ENCODE measurements around the gene CST6. TPM values are rescaled to one million over a fixed set of nuclear protein-coding genes. Genes with fewer than 3 reads are reported as not detected.

The CST6 gene
- polyA plus RNA-seq, 12 donors = 0.66 to 2.2 (median 0.88) TPM; not detected in 9

DNA sequence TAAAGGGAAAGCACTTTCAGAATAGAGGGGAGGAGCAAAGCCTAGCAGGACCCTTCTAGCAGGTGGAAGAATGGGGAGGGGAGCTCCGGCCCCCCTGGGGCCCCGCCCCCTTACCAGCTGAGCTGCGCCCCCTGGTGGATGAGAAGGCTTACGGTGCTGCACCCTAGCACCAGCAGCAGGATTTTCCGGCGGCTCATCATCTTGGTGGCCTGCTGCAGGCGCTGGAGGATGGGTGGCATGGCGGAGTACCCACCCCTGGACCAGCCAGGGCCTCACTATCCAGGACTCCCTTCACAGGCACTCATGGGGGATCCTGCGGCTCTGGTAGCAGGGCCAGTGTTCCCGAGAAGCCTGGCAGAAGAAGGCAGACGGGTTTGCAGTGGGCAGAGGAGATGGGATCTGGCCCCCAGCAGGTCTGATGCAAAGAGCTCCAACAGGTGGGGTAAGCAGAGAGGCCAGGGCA, 33.4 kb downstream of the CST6 start:
- peak; percentile 70 for DNase-seq

GRCh38 chr11:66046901-66047300, 35.1 kb downstream of the CST6 start:
- DNase-seq = no peak

- DNase-seq = no peak
Observed at GRCh38 chr11:66047541-66048365, 35.9 kb downstream of the CST6 start.

DNA sequence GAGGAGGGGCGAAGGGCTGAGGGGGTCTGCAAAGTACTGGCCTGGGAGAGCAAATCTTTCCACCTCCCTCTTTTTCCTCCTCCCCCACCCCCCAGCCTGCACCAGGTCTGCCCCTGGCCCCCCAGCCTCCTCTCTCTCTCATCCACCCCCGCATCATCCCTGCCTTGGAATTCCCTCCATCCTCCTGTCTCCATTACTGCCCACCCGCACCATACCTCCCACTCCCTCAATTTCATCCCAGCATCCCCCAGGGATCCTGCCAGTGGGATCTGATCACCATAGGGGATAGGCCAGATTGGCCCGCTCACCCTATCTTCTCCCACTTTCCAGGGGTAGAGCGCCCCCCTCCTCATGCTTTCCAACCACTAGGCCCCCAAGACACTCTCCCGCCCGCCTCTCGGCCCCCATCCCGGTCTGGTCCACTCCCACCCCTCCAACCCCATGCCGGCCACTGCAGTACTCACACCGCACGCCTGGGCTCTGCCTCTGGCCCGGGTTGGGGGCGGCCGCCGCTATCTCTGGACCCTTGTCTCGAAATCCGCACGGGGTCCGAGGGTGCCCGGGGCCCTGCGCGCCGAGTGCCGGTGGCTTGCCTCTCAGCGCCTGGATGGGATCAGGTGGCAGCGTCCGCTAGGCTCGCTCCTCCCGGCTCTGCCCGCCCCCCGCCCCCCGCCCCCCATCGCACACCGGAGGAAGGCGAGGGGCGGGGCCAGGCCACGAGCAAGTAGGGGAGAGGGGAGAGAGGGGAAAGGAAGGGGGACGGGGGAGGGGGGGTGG, 36.9 kb downstream of the CST6 start, which contains the start of gene GAL3ST3:
Gene GAL3ST3, minus strand, starts transcription at position 615 of the 777 bp plus-strand sequence. CDS start 3,746 bp downstream, outside the sequence.
- DNase-seq = no peak

GRCh38 chr11:66050581-66051231, 38.9 kb downstream of the CST6 start:
- no peak for DNase-seq

DNA sequence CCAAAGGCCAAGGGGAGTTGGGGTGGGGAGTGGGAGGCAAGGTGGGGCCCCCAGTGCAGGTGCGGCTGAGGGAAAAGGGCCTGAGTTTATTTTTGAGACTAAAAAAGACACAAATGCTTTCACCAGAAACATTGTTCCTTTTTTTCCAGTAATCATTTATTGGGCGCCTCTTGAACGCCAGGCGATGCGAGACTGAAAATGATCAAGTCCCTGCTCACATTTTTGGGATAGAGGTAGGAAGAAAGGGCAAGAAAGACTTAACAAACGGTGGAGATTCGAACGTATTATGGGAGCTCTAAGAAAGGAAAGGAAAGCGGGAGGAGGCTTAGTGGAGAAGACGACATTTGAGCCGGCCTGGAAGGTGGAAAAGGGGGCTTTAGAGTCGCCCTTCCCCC, 39.6 kb downstream of the CST6 start:
- peak; percentile 79 for DNase-seq

GRCh38 chr11:66051766-66052663, 40.2 kb downstream of the CST6 start, which contains the start of gene SF3B2:
TSS of gene SF3B2 (plus strand) at chr11:66052364. CDS start at chr11:66052385, 21 bp downstream.
- DNase-seq = peak; percentile 97

DNA sequence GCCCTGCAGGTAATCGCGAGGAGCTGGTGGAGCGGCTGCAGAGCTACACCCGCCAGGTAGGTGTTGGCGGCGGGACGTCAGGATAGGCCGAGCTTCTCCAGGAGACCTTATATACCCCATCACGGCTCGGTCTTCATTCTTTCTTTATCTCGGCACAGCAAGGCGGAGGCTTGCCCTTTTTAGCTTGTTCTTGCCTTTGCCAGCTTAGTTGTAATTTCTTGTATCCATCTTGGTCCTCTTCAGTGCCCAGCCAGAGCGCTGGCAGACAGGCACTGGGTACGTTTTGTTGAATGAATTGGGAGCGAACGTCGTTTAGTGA, 40.8 kb downstream of the CST6 start:
- no peak for DNase-seq

- DNase-seq = no peak
Observed at GRCh38 chr11:66055021-66055420, 43.2 kb downstream of the CST6 start.

- DNase-seq = no peak
Observed at GRCh38 chr11:66056501-66056900, 44.7 kb downstream of the CST6 start.

DNA sequence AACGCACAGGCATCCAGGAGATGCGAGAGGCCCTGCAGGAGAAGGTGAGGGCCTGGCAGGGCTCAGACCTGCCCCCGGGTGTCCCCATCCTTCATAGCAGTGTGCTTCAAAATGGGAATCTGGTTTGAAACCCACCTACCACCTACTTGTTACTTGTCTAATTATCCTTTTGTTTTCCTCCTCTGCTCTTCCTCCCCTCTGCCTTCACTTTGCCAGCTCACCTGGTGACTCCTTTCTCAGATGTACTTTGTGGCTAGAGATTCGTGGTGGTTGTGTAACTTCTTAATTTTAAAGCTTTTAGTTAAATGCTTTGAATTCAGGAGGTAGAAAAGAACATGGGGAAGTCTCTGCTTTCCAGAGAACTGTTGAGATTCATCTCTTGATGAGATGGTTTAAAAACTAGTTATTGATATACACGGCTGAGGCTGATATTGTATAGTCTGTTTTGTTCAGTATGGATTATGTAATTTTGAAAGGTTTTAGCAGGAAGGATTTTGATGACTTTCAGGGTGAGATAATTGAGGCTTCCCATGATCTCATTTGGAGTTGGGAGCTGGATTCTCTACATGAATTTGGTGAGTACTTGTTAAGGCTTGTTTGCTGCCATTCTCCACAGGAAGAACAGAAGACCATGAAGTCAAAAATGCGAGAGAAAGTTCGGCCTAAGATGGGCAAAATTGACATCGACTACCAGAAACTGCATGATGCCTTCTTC, 48.3 kb downstream of the CST6 start:
- no peak for DNase-seq

GRCh38 chr11:66061268-66061667, 49.5 kb downstream of the CST6 start:
- no peak for DNase-seq

- no peak for DNase-seq
Observed at GRCh38 chr11:66062408-66062807, 50.6 kb downstream of the CST6 start.

Other genes with a start within 250 kb of the CST6 start
- 1 to 10 TPM in 11 of 12 donors, not detected in 1; 1.2 to 7.0 (median 1.8) TPM for gene AP5B1, start 231.0 kb upstream of the CST6 start, polyA plus RNA-seq (ENCODE audit: insufficient read length in 12 of 12)
- 1 to 10 TPM in 3 of 12 donors, under 1 TPM in 4, not detected in 5; 0.07 to 8.2 (median 0.44) TPM for gene OVOL1, start 224.9 kb upstream of the CST6 start, polyA plus RNA-seq (ENCODE audit: insufficient read length in 12 of 12)
- 1 to 10 TPM in 6 of 12 donors, under 1 TPM in 4, not detected in 2; 0.84 to 3.2 (median 1.2) TPM for gene SNX32, start 178.0 kb upstream of the CST6 start, polyA plus RNA-seq (ENCODE audit: insufficient read length in 12 of 12)
- 100 to 1,000 TPM in 11 of 12 donors, not detected in 1; 525 to 708 (median 574) TPM for gene CFL1, start 153.8 kb upstream of the CST6 start, polyA plus RNA-seq (ENCODE audit: insufficient read length in 12 of 12)
- gene MUS81, start 151.6 kb upstream of the CST6 start, polyA plus RNA-seq (ENCODE audit: insufficient read length in 12 of 12) = 10 to 100 TPM in 11 of 12 donors, not detected in 1; 35.4 to 63.0 (median 39.4) TPM
- gene EFEMP2, start 139.2 kb upstream of the CST6 start, polyA plus RNA-seq (ENCODE audit: insufficient read length in 12 of 12) = 100 to 1,000 TPM in 5 of 12 donors, 10 to 100 TPM in 6, not detected in 1; 72.0 to 155 (median 92.2) TPM
- gene CTSW, start 132.2 kb upstream of the CST6 start, polyA plus RNA-seq (ENCODE audit: insufficient read length in 12 of 12) = 1 to 10 TPM in 4 of 12 donors, under 1 TPM in 6, not detected in 2; 0.32 to 5.3 (median 0.78) TPM
- 10 to 100 TPM in 11 of 12 donors, not detected in 1; 51.1 to 68.4 (median 60.3) TPM for gene FIBP, start 123.5 kb upstream of the CST6 start, polyA plus RNA-seq (ENCODE audit: insufficient read length in 12 of 12)
- gene CCDC85B, start 121.3 kb upstream of the CST6 start, polyA plus RNA-seq (ENCODE audit: insufficient read length in 12 of 12) = 10 to 100 TPM in 8 of 12 donors, 1 to 10 TPM in 3, not detected in 1; 9.0 to 38.8 (median 10.5) TPM
- 1 to 10 TPM in 1 of 12 donors, under 1 TPM in 8, not detected in 3; 0.15 to 1.0 (median 0.24) TPM for gene FOSL1, start 111.6 kb upstream of the CST6 start, polyA plus RNA-seq (ENCODE audit: insufficient read length in 12 of 12)
- gene C11orf68, start 92.9 kb upstream of the CST6 start, polyA plus RNA-seq (ENCODE audit: insufficient read length in 12 of 12) = 10 to 100 TPM in 11 of 12 donors, not detected in 1; 26.1 to 37.7 (median 30.8) TPM
- gene DRAP1, start 92.6 kb upstream of the CST6 start, polyA plus RNA-seq (ENCODE audit: insufficient read length in 12 of 12) = 100 to 1,000 TPM in 1 of 12 donors, 10 to 100 TPM in 10, not detected in 1; 49.0 to 117 (median 65.8) TPM
- gene TSGA10IP, start 66.5 kb upstream of the CST6 start, polyA plus RNA-seq (ENCODE audit: insufficient read length in 12 of 12) = under 1 TPM in 5 of 12 donors, not detected in 7; 0.10 to 0.21 (median 0.12) TPM
- gene SART1, start 50.3 kb upstream of the CST6 start, polyA plus RNA-seq (ENCODE audit: insufficient read length in 12 of 12) = 10 to 100 TPM in 11 of 12 donors, not detected in 1; 30.3 to 66.7 (median 32.6) TPM
- gene EIF1AD, start 9.9 kb upstream of the CST6 start, polyA plus RNA-seq (ENCODE audit: insufficient read length in 12 of 12) = 10 to 100 TPM in 11 of 12 donors, not detected in 1; 13.9 to 21.6 (median 20.3) TPM
- gene BANF1, start 9.5 kb upstream of the CST6 start, polyA plus RNA-seq (ENCODE audit: insufficient read length in 12 of 12) = 100 to 1,000 TPM in 11 of 12 donors, not detected in 1; 207 to 438 (median 224) TPM
- under 1 TPM in 5 of 12 donors, not detected in 7; 0.08 to 0.57 (median 0.11) TPM for gene CATSPER1, start 14.5 kb downstream of the CST6 start, polyA plus RNA-seq (ENCODE audit: insufficient read length in 12 of 12)
- 1 to 10 TPM in 1 of 12 donors, under 1 TPM in 8, not detected in 3; 0.24 to 1.1 (median 0.47) TPM for gene GAL3ST3, start 37.2 kb downstream of the CST6 start, polyA plus RNA-seq (ENCODE audit: insufficient read length in 12 of 12)
- 100 to 1,000 TPM in 11 of 12 donors, not detected in 1; 120 to 210 (median 134) TPM for gene SF3B2, start 40.4 kb downstream of the CST6 start, polyA plus RNA-seq (ENCODE audit: insufficient read length in 12 of 12)
- gene PACS1, start 58.3 kb downstream of the CST6 start, polyA plus RNA-seq (ENCODE audit: insufficient read length in 12 of 12) = 100 to 1,000 TPM in 1 of 12 donors, 10 to 100 TPM in 11; 29.9 to 128 (median 33.8) TPM
- 10 to 100 TPM in 10 of 12 donors, 1 to 10 TPM in 1, not detected in 1; 8.3 to 21.6 (median 14.8) TPM for gene KLC2, start 245.7 kb downstream of the CST6 start, polyA plus RNA-seq (ENCODE audit: insufficient read length in 12 of 12)

Measured in muscle of arm (tissue), 12 donors.